Stimulated activated CD8-positive, alpha-beta memory T cell treated with anti-CD3 and anti-CD28 coated beads, Interleukin-7, amount 100 ng/mL, for 1 hour (primary cell): ENCODE data around the gene LCN2.
"Not testable (repeated sequence)": the region's sequence is repeated elsewhere in the genome, so short reads cannot be mapped to it uniquely, and the experiment has no call there.

Experiments
- DNase-seq, 2 donors: peaks; one replicate each; pipeline ENCODE4 v3.0.0-alpha.2; 2020; ENCODE audit warnings: low read depth in 2 of 2

LCN2 gene

DNA sequence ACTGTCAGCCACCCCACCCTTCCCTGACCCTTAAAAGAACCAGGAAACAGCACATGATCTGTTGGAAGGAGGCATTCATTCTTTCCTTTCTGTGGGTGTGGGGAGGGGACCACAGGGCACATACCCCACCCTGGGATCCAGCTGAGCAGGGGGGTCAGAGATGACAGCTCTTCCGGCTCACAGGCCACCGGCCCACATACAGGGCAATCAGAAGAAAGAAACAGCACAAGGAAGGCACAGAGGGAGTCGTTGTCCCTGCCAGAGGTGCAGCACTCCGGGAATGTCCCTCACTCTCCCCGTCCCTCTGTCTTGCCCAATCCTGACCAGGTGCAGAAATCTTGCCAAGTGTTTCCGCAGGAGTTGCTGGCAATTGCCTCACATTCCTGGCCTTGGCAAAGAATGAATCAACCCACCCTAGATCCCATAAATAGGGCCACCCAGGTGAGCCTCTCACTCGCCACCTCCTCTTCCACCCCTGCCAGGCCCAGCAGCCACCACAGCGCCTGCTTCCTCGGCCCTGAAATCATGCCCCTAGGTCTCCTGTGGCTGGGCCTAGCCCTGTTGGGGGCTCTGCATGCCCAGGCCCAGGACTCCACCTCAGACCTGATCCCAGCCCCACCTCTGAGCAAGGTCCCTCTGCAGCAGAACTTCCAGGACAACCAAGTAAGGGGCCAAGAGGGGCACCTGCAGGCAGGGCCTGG is at the start of gene LCN2:
LCN2 (plus strand) TSS at position 453 of the 701 bp plus-strand sequence; CDS start at position 526, 73 bp downstream.
- DNase-seq: no peak

DNA sequence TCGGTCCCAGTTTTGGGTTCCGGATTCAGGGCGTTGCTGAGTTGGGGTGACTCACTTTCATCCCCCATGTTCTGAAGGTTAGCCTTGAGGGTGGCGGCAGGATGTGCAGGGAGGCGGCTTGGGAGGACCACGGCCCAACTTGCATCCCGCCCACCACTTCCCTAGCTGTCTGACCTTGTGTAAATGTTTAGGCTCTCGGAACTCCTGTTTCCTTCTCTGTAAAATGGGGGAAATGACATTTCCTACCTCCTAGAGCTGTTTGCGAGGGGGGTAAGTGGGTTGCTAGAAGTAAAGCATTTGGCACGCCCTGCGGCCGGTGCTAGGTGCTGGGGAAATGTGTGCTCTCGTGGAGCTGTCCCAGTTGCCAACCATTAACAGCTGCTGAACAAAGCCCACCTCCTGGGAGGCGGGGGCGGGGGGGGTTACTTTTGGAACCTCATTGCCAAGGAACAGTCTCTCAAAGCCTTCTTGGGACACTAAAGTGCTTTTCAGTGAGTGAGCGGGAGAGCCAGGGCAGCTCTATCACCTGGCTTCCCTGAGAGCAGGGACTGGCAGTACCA is 49.2 kb upstream of the LCN2 start:
- no peak for DNase-seq

DNA sequence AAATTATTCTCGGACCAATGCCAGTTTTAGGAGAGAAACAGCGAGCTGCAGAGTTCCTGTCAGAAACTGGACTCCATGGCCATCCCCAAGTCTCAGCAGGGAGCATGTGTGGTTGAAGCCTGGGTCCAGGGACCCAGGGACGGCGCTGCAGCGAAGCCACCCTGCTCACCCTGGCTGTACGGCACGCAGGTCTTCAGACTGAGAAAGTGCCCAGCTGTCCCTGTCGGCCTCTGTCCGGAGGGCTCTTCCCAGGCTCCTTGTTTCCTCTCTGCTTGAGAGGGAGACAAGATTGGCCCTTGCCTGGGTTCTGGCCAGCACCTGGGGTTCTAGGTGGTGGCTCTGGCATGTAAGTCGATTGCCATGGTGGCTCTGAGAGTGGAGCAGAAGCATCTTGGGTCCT is 48.7 kb upstream of the LCN2 start:
- no peak for DNase-seq

DNA sequence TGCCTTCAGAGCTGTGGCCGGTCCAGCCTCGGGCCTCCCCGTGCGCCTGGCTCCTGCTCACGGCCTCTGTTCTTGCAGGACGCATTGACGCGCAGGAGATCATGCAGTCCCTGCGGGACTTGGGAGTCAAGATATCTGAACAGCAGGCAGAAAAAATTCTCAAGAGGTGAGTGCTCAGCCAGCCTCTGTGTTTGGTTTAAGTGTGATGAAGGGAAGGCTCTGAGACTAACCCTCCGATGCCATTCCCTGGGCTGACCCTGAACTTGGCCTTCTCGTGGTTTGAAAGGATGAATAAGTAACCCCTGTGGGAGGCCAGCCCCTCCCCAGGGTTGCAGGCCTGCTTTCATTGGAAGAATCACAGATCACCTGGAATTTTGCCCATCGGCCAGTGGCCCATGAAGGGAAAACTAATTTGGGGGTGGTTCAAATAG is 48.0 kb upstream of the LCN2 start:
- DNase-seq: no peak

DNA sequence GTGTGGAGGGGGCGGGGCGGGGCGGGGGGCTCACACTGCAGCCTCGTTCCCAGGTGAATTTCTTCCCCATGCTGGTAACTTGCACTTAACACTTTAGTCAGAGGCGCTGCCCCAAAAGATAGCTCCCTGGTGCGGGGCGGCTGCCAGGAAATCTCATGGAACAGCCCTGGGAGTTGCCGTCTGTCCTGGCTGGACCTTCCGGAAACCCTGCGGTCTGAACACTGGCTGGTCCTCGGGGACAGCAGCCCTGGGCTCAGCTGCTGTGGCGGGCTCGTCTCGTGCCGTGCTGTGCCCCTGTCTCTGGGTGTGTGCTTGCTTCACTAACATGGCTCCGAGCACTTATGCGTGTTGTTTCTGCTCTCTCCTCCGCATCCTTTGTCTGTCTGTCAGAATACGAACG is 47.6 kb upstream of the LCN2 start:
- DNase-seq: no peak

DNA sequence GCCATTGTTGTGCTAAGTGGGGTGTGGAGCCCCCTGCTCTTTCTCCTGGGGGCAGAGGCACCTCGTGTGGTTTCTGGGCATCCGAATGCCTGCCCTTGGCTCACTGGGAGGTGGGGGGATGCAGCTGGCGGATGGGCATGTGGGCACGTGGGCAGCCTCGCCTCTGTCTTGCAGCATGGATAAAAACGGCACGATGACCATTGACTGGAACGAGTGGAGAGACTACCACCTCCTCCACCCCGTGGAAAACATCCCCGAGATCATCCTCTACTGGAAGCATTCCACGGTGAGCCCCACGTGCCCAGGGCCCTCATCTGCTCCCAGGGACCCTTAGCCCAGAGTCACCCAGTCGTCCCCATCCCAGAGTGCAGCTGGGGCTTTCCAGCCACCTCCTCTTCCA is 47.1 kb upstream of the LCN2 start:
- no peak for DNase-seq

DNA sequence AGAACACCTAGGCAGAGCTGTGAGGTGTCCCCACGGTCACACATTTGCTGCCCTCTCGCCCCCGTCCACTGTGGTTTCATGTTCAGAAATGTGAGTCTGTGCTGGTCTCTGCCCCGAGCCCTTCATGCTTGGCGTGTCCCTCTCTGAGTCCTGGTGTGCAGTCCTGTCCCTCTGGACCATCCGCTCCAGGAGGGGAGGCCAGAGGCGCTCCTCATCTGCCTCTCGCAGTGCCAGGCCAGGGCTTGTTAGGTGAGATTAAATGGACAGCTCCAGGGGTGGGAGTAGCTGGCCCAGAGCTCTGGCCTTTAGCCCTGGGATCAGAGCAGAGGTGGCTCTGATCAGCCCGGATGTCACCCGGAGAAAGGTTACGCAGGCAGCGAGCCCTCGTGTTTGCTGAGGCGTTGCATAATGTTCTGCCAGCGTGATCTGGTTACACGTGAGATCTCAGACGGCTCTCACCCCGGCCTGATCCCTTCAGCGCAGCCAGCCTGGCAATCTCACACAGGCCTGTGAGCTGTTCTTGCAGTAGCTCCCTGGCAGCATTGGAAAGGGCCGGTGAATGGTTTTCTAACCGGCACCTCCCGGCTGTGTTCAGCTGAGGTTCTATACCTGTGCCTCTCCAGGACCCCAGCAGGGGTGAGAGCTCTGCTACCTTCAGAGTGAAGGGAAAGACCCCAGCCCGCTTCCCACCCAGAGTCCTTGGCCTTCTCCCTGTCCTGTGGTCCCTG is 46.2 kb upstream of the LCN2 start:
- DNase-seq: no peak

DNA sequence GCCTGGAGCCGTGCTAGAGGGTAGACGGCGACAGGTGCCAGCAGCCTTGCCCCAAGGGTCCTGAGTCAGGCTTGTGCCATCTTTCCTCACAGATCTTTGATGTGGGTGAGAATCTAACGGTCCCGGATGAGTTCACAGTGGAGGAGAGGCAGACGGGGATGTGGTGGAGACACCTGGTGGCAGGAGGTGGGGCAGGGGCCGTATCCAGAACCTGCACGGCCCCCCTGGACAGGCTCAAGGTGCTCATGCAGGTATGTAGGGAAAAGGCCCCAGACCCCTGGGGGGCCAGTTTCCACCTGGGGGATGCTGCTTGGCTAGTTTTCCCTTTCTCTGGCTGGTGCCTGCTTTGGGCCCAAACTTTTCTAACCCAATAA is 45.7 kb upstream of the LCN2 start:
- DNase-seq: no peak

DNA sequence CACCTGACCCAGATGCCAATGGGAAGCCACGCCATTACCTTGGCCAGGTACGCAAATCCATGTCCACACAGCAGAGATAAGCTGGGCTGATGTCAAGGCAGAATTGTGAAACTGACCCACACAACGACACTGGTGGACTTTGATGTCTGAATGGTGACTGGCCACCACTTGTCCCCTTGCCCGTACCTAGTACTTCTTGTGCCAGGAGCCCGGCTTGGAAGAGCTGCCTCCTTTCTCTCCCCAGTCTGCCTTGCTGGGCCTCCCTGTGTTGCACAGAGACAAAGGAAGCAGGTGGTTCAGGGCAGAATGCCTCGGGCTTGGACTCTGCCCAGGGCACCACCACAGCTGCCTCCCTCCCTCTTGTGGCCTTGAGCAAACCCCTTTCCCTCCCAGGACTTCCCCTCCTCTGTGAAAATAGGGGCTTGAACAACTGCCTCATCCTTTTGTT is 45.1 kb upstream of the LCN2 start:
- no peak for DNase-seq

DNA sequence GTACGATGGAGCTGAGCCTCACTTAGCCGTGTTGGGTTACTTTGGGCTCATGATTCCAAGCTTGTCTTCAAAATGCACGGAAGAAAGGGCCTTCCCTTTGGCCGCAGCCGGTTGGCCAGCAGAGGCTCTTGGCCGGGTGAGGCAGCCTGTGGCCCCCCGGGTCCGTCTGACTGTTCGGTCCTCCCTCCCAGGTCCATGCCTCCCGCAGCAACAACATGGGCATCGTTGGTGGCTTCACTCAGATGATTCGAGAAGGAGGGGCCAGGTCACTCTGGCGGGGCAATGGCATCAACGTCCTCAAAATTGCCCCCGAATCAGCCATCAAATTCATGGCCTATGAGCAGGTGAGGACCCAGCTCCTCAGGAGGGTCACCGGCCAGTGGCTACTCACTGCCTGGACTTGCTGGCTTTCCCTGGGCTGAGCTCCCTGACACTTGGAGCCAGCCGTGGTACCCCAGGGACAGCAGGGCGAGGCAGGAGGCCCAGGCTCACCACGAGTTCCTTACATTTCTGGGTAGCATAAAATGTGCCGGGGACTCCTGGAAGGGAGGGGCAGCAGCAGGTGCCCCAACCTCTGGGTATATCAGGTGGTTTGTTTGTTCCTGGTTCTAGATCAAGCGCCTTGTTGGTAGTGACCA is 43.6 kb upstream of the LCN2 start:
- no peak for DNase-seq

DNA sequence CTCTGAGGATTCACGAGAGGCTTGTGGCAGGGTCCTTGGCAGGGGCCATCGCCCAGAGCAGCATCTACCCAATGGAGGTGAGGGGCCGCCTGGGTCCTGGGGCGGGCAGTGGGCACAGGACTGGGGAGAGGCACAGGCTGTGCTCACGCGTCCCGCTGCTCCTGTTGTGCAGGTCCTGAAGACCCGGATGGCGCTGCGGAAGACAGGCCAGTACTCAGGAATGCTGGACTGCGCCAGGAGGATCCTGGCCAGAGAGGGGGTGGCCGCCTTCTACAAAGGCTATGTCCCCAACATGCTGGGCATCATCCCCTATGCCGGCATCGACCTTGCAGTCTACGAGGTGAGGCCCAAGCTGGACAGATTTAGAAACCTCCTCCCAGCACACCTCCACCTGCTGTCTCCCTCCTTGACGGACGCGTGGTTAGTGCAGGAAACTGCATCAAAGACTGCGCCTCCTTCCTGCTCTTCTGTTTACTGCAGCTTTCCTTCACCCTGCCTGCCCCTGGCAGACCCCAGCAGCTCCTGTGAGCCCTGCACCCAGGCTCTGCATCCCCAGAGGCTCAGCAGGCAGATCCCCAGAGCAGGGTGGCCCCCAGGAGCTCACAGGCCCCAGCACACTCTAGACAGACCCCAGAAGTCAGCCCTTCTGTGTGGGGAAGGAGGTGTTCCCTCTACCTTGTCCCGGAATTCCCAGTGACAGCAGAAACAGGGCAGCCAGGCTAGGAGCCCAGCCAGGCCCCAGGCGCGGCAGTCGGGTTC is 42.9 kb upstream of the LCN2 start:
- no peak for DNase-seq

DNA sequence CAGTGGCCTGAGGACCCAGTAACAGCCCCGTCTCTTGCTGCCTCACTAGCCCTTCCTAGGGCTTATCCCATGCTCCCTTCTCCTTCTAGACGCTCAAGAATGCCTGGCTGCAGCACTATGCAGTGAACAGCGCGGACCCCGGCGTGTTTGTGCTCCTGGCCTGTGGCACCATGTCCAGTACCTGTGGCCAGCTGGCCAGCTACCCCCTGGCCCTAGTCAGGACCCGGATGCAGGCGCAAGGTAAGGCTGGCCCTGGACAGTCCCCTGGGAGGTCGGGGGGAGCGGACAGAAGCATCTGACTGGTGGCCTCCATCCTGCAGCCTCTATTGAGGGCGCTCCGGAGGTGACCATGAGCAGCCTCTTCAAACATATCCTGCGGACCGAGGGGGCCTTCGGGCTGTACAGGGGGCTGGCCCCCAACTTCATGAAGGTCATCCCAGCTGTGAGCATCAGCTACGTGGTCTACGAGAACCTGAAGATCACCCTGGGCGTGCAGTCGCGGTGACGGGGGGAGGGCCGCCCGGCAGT is 42.2 kb upstream of the LCN2 start:
- DNase-seq: no peak

DNA sequence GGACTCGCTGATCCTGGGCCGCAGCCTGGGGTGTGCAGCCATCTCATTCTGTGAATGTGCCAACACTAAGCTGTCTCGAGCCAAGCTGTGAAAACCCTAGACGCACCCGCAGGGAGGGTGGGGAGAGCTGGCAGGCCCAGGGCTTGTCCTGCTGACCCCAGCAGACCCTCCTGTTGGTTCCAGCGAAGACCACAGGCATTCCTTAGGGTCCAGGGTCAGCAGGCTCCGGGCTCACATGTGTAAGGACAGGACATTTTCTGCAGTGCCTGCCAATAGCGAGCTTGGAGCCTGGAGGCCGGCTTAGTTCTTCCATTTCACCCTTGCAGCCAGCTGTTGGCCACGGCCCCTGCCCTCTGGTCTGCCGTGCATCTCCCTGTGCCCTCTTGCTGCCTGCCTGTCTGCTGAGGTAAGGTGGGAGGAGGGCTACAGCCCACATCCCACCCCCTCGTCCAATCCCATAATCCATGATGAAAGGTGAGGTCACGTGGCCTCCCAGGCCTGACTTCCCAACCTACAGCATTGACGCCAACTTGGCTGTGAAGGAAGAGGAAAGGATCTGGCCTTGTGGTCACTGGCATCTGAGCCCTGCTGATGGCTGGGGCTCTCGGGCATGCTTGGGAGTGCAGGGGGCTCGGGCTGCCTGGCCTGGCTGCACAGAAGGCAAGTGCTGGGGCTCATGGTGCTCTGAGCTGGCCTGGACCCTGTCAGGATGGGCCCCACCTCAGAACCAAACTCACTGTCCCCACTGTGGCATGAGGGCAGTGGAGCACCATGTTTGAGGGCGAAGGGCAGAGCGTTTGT is 41.6 kb upstream of the LCN2 start:
- DNase-seq: no peak

DNA sequence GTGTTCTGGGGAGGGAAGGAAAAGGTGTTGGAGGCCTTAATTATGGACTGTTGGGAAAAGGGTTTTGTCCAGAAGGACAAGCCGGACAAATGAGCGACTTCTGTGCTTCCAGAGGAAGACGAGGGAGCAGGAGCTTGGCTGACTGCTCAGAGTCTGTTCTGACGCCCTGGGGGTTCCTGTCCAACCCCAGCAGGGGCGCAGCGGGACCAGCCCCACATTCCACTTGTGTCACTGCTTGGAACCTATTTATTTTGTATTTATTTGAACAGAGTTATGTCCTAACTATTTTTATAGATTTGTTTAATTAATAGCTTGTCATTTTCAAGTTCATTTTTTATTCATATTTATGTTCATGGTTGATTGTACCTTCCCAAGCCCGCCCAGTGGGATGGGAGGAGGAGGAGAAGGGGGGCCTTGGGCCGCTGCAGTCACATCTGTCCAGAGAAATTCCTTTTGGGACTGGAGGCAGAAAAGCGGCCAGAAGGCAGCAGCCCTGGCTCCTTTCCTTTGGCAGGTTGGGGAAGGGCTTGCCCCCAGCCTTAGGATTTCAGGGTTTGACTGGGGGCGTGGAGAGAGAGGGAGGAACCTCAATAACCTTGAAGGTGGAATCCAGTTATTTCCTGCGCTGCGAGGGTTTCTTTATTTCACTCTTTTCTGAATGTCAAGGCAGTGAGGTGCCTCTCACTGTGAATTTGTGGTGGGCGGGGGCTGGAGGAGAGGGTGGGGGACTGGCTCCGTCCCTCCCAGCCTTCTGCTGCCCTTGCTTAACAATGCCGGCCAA is 40.8 kb upstream of the LCN2 start:
- no peak for DNase-seq

DNA sequence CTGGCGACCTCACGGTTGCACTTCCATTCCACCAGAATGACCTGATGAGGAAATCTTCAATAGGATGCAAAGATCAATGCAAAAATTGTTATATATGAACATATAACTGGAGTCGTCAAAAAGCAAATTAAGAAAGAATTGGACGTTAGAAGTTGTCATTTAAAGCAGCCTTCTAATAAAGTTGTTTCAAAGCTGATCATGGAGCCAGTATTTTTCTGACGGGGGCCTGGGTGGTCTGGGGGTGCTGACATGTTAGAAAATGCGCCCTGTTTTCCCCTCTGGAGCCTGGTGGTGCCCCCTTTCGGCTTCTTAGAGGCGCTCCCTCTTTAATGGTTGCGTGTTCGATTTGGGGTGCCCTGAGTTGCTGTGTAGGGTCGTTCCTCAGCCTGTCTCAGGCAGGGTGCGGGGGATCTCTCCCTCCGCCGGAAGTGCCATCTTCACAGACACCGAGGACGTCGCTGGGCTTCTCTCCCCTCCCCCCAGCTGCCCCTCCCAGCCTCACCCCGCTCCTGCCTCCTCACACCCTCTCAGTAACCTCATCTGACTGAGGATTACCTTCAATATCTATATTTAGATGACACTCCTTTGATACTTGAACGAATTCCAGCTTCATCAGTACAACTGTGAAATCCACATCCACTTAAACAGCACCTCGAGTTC is 40.1 kb upstream of the LCN2 start:
- no peak for DNase-seq

DNA sequence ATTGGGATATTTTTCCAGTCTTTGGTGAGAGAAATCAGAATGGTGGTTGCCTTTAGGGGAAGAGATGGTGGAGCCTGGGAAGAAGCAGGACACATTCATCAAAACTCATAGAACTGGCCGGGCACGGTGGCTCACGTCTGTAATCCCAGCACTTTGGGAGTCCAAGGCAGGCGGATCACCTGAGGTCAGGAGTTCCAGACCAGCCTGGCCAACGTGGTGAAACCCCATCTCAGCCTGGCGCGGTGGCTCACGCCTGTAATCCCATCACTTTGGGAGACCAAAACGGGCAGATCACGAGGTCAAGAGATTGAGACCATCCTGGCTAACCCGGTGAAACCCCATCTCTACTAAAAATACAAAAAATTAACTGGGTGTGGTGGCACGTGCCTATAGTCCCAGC is 37.5 kb upstream of the LCN2 start:
- DNase-seq: not testable (repeated sequence)

DNA sequence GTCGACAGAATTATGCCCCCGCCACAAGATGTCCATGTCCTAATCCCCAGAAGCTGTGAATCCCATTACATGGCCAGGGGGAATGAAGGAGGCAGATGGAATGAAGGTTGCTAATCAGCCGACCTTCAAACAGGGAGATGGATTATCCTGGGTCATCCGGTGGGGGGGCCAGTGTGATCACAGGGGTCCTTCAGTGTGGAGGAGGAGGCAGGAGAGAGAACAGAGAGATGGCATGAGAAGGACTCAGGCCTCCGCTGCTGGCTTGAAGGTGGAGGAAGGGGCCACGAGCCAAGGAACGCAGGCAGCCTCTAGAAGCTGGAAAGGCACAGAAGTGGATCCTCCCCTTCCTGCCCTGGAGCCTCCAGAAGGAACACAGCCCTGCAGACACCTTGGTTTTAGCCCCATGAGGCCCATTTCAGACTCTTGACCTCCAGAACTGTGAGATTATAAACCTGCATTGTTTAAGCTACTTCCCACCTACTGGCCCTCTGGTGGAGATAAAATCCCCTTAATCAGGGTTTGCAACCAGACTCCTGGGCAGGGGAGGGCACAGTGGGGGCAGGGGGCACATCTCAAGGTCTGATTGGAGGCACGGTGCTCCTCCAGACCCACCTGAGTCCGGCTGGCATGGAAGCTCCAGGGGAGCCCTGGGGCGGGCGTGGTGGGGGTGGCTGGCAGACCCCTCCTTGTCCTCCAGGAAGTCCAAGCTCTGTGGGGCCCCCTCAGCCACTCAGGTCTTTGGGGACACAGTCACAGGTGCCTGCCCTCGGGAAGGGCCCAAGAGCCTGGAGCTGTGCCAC is 35.5 kb upstream of the LCN2 start:
- DNase-seq: no peak

DNA sequence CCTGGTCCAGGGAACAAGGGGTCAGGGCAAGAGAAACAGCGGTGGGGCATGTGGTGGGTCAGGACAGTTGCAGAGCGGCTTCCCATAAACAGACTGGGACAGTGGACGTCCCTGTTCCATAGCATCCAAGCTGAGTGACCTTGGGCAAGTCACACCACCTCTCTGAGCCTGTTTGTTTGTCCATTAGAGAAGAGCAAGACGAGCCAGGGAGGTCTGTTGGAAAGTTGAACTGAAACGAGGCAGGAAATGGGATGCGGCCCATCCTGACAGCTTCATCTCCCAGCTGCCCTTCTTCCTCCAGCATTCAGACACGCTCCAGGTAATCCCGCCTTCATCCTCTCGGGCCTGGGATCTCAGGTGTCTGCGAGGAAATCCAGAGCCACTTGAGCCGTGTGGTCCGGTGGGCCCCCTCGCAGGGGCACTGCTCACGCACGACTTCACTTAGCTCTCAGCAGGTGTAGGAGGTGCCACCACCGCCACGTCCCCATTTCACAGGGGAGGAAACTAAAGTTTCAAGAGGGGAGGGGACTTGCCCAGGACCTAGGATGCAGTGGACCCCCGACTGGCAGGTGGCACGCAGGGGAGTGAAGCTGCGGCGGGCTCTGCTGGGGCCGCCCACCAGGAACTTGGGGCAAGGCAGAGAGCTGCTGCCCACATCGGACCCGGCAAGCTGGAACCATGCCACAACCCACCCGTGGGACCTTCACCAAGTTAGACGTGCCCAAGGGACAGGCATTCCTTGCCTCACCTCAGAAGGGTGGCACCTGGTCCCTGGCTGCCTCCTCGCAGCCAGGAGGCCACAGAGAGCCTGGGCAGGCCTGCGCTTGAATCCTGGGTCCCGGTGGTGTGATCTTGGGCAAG is 34.7 kb upstream of the LCN2 start:
- DNase-seq: no peak
